HG03066 (cell line): ENCODE results near the gene ING3.

ENCODE experiments used
- ATAC-seq: cut with Tn5 transposase; IDR thresholded peaks from one replicate; pipeline ENCODE4 v1.9.1; 2021; ENCODE audit warnings: low read depth; ENCODE audit not compliant: unreplicated experiment

Gene ING3

GRCh38 chr7:120988591-120989256, 38.1 kb downstream of the ING3 start, which contains the start of gene CPED1:
Gene CPED1, plus strand, starts transcription at chr7:120988711. Its CDS starts 911 bp downstream, at chr7:120989622.
- peak; percentile 49 for ATAC-seq

- ATAC-seq = no peak
Measured at GRCh38 chr7:120989257-120990220, 39.0 kb downstream of the ING3 start.

- no peak for ATAC-seq
Measured at GRCh38 chr7:120990468-120991118, 40.0 kb downstream of the ING3 start.

- ATAC-seq = no peak
Measured at GRCh38 chr7:120991161-120991560, 40.6 kb downstream of the ING3 start.

GRCh38 chr7:120991581-120991980, 41.0 kb downstream of the ING3 start:
- ATAC-seq = no peak

GRCh38 chr7:120992272-120992964, 41.8 kb downstream of the ING3 start:
- no peak for ATAC-seq

GRCh38 chr7:120992965-120993494, 42.5 kb downstream of the ING3 start:
- no peak for ATAC-seq

GRCh38 chr7:120993553-120994191, 43.1 kb downstream of the ING3 start:
- no peak for ATAC-seq

- no peak for ATAC-seq
Measured at GRCh38 chr7:120994512-120995410, 44.2 kb downstream of the ING3 start.

- no peak for ATAC-seq
Measured at GRCh38 chr7:120995654-120996053, 45.1 kb downstream of the ING3 start.

GRCh38 chr7:120996333-120996987, 45.9 kb downstream of the ING3 start:
- ATAC-seq = peak; percentile 65

GRCh38 chr7:120996988-120997345, 46.4 kb downstream of the ING3 start:
- no peak for ATAC-seq

- ATAC-seq = no peak
Measured at GRCh38 chr7:120997882-120998474, 47.4 kb downstream of the ING3 start.

- ATAC-seq = no peak
Measured at GRCh38 chr7:120998520-120998919, 47.9 kb downstream of the ING3 start.

- ATAC-seq = no peak
Measured at GRCh38 chr7:120998996-120999565, 48.5 kb downstream of the ING3 start.

GRCh38 chr7:121000081-121000983, 49.8 kb downstream of the ING3 start:
- no peak for ATAC-seq
